ENCODE results near the gene SLC9A7.

Gene SLC9A7

GRCh38 chrX:46704767-46705386, 54.0 kb downstream of the SLC9A7 start:
- DNase-seq (ENCODE audit: low read depth in 2 of 2), result no peak

GRCh38 chrX:46703980-46704379, 54.9 kb downstream of the SLC9A7 start:
- no peak for DNase-seq (ENCODE audit: low read depth in 2 of 2)

DNA sequence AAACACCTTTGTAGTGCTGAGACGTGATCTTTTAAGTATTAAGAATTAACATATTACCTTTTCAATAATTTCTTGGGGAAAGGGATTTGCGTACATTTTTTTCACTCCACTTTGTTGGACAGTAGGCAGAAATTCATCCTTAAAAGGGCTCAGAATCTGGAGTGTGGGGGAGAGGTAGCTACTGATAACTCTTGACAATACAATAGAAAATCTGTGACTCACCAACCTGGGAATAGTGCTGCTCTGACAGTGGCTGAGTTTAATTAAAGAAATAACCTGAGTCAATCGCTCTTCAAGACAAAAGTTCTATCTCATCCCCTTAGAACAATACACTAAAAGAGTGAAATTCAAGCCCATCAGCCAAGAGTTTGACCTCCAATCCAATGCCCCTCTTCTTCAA, 60.2 kb downstream of the SLC9A7 start:
- no peak for DNase-seq (ENCODE audit: low read depth in 2 of 2)

GRCh38 chrX:46695491-46695890, 63.4 kb downstream of the SLC9A7 start:
- DNase-seq (ENCODE audit: low read depth in 2 of 2), result no peak

DNA sequence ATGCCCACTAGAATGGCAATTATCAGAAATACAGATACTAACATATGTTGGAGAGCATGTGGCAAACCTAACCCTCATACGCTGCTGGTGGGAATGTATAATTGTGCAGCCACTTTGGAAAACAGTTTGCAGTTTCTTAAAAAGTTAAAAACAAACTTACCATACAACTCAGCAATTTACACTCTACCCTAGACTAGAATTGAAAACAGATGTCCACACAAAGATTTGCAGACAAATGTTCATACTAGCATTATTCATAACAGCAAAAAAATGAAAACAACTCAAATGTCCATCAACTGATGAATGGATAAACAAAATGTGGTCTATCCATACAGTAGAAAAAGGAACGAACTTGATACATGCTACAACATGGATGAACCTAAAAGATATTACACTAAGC, 64.4 kb downstream of the SLC9A7 start:
- no peak for DNase-seq (ENCODE audit: low read depth in 2 of 2)

DNA sequence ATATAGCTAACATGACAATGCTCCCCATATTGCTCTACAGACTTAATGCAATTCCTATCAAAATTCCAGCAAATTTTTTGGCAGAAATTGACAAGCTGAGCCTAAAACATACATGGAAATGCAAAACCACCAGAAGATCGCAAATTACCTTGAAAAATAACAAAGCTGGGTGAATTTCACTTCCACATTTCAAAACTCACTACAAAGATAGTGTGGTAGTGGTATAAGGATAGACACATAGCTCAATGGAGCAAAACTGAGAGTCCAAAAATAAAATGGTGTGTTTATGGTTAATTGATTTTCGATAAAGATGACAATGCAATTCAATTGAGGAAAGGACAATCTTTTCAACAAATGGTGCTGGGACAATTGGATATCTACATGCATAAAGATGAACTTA, 65.8 kb downstream of the SLC9A7 start:
- DNase-seq (ENCODE audit: low read depth in 2 of 2), result no peak

DNA sequence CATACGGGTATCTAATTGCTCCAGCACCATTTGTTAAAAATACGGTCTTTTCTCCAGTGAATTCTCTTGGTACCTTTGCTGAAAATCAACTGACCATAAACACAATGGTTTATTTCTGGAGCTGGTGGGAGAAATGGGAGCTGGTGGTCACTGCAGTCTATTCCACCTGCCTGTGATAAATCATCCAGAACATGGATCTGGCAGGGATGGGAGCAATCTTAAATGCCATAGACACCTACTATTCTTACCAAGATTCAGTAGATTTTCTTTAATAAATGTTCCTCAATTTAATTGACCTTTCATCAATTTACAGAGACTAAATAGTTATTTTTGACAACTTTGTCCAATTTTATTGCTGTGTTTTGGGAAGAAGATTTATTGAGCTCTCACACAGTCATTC, 68.1 kb downstream of the SLC9A7 start:
- no peak for DNase-seq (ENCODE audit: low read depth in 2 of 2)

DNA sequence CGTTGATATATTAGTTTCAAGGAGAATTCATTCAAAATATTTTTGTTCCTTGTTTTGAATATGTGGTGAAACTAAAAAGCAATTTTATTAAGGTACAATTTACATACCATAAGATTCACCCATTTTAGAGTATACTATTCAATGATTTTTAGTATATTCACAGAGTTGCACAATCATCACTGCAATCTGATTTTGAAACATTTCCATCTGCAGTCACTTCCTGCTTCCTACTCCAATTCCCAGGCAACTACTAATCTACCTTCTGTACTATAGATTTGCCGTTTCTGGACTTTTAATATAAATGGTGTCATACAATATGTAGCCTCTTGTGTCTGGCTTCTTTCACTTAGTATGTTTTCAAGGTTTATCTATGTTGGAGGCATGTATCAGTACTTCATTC, 71.3 kb downstream of the SLC9A7 start:
- no peak for DNase-seq (ENCODE audit: low read depth in 2 of 2)

DNA sequence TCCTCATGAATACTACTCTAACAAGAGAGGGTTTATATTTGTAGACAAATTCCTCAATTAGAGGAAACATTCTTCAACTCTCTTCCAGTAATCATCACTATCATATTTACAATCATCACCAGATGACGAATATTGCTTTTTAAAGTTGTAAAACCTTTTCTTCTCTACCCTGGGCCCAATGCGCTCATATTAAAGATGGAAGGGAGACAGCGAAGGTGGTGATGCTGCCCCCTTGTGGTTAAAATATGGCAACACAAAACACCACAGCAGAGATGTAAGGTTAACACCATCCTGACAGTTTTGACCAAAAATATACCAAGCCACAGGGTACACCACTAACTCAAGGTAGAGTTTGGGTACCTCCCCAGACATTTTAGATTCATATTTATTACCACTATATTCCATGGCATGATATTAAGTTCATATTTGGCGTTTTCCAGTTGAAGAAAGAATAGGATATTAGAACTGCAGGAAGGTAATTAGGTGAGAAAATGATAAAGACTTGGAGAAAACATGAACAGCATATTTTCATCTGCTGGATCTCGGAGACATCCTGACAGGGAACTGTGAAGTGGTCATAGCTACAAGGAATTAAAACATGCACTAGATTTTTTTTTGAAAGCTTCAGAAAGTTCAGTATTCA, 72.8 kb downstream of the SLC9A7 start:
- peak; percentile 4 for DNase-seq (ENCODE audit: low read depth in 2 of 2)

- DNase-seq (ENCODE audit: low read depth in 2 of 2), result no peak
These were observed 75.9 kb downstream of the SLC9A7 start for GRCh38 chrX:46683048-46683447.

GRCh38 chrX:46681849-46682248, 77.1 kb downstream of the SLC9A7 start:
- DNase-seq (ENCODE audit: low read depth in 2 of 2), result no peak

DNA sequence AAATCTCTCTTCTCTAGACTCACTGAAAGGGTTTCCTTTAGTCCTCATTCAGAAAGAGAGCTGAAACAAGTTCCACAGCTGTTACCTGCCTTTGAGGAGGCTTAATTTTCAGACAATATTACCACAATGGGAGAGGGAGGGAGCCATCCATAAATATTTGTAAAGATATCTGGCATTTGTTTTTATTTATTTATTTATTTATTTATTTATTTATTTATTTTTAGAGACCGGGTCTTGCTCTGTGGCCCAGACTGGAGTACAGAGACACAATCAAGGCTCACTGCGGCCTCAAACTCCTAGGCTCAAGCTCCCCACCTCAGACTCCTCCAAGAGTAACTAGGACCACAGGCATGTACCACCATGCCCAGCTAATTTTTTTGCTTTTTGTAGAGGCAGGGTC, 80.7 kb downstream of the SLC9A7 start:
- no peak for DNase-seq (ENCODE audit: low read depth in 2 of 2)

- DNase-seq (ENCODE audit: low read depth in 2 of 2), result no peak
These were observed 82.2 kb downstream of the SLC9A7 start for GRCh38 chrX:46676399-46677356.

- no peak for DNase-seq (ENCODE audit: low read depth in 2 of 2)
These were observed 85.1 kb downstream of the SLC9A7 start for GRCh38 chrX:46673620-46674359.

GRCh38 chrX:46670316-46670715, 88.6 kb downstream of the SLC9A7 start:
- no peak for DNase-seq (ENCODE audit: low read depth in 2 of 2)

DNA sequence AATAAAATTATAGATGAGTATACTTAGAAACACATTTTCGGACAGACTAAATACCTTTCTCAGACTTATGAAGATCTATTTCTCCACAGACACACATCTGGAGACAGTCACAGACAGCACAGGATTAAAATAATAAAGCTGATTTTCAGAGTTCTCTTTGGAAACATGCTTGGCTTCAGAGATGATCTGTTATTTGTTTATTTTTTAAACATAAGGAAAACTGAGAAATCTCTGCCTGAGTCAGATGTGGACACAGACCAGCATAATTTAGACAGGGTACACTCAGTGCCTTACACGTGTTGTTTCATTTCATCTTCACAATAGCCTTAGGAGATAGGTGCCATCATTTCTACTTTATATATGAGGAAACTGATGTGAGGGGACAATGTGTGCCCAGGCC, 92.1 kb downstream of the SLC9A7 start:
- DNase-seq (ENCODE audit: low read depth in 2 of 2), result no peak

GRCh38 chrX:46665232-46666152, 93.4 kb downstream of the SLC9A7 start:
- DNase-seq (ENCODE audit: low read depth in 2 of 2), result no peak

GRCh38 chrX:46662188-46662958, 96.5 kb downstream of the SLC9A7 start:
- DNase-seq (ENCODE audit: low read depth in 2 of 2), result no peak

- no peak for DNase-seq (ENCODE audit: low read depth in 2 of 2)
These were observed 105.4 kb downstream of the SLC9A7 start for GRCh38 chrX:46653482-46653881.

Data from activated CD8-positive, alpha-beta memory T cell treated with anti-CD3 and anti-CD28 coated beads for 4 hours (primary cell).